Activated naive CD4-positive, alpha-beta T cell treated with anti-CD3 and anti-CD28 coated beads, Interleukin-2, amount 10 ng/mL, durations not matched to agents 7 days and 5 days (primary cell): Measurements from ENCODE around the gene GIMAP4.
"Not testable (repeated sequence)": the region's sequence is repeated elsewhere in the genome, so short reads cannot be mapped to it uniquely, and the experiment has no call there.

Experiments used
- CTCF ChIA-PET: fragments of 350-600 bp; sonication (Branson Sonifier 250); formaldehyde crosslinking; loops from one replicate; lab custom pipeline; 2021; ENCODE audit warnings: antibody characterized with exemption; lab: Charles Lee
- DNase-seq: peaks from one replicate; pipeline ENCODE4 v3.0.0-alpha.2; 2020
- H3K27ac Mint-ChIP-seq: one replicate; pipeline ENCODE4 v1.8.0; 2021; ENCODE audit warnings: mild to moderate bottlenecking, moderate library complexity, mixed read lengths
- H3K27me3 Mint-ChIP-seq: one replicate; pipeline ENCODE4 v1.8.0; 2021; ENCODE audit warnings: mild to moderate bottlenecking, mixed read lengths
- H3K36me3 Mint-ChIP-seq: one replicate; pipeline ENCODE4 v1.8.0; 2021; ENCODE audit warnings: mixed read lengths
- H3K4me1 Mint-ChIP-seq: one replicate; pipeline ENCODE4 v1.8.0; 2021; ENCODE audit warnings: mixed read lengths
- H3K4me3 Mint-ChIP-seq: one replicate; pipeline ENCODE4 v1.8.0; 2021; ENCODE audit warnings: mild to moderate bottlenecking, moderate library complexity, mixed read lengths
- H3K9me3 Mint-ChIP-seq: one replicate; pipeline ENCODE4 v1.8.0; 2021; ENCODE audit warnings: mixed read lengths

The GIMAP4 gene

DNA sequence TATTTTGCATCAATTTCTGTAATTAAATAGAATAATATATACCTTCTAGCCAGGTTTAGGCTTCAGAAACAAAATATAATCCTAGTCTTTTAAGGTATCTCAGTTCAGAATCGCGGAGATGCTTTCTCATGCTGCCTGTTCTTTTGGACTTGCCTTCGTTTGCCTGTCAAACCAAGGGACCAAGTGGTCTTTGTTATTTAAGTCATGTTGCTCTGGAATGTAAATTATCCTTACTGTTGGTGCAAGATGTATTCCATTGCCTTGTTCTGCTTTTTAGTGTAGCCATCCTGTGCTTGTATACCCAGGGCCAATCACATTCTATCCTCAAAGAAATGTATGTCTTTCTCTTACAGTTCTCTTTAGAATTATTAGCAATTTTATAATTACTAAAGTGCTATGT lies 1.1 kb upstream of the GIMAP4 start:
- Mint-ChIP-seq H3K4me1 (peaks cover 79% of the 10 kb centered on the region), H3K27me3 (no peaks in the 10 kb centered on the region), H3K4me3 (peak overlapping the region; percentile 90), H3K27ac (peak overlapping the region; percentile 24), H3K36me3 (peaks cover 56% of the 10 kb centered on the region), H3K9me3 (peaks cover 18% of the 10 kb centered on the region)
- DNase-seq, result no peak
- CTCF ChIA-PET, result interaction anchor here (1.2 to 3.5 kb wide), 2 partner anchors 45 to 116 kb away, joined by 3 to 37 read pairs; partner anchors contain the start of gene GIMAP8

DNA sequence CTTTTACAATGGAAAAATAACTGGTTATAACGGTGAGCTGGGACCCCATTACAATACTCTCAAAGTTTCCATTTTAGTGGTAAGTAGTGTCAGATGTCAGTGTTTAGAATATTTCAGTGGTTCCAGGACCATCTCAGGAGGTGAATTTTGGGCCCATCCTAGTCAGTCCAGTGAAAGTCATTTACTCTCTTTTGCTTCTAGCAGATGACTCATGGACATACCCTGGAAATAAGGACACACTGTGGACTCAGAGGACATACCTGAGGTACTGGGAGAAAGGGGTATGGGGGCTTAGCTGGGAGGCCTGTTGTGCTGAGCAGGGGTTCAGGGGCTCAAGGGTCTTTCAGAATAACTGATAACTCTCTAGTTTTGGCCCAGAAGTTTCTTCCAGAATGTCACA lies 618 bp upstream of the GIMAP4 start:
- peaks cover 14% of the 10 kb centered on the region for H3K9me3 Mint-ChIP-seq
- H3K4me3 Mint-ChIP-seq, result peak overlapping the region; percentile 90
- CTCF ChIA-PET, result interaction anchor here (0.8 to 3.9 kb wide), 10 partner anchors 46 to 189 kb away, joined by 3 to 37 read pairs (median 3); partner anchors contain the start of genes GIMAP5, GIMAP6 and GIMAP8
- H3K4me1 Mint-ChIP-seq, result peaks cover 76% of the 10 kb centered on the region
- H3K27me3 Mint-ChIP-seq, result no peaks in the 10 kb centered on the region
- peaks cover 57% of the 10 kb centered on the region for H3K36me3 Mint-ChIP-seq
- DNase-seq, result no peak
- peak overlapping the region; percentile 92 for H3K27ac Mint-ChIP-seq

DNA sequence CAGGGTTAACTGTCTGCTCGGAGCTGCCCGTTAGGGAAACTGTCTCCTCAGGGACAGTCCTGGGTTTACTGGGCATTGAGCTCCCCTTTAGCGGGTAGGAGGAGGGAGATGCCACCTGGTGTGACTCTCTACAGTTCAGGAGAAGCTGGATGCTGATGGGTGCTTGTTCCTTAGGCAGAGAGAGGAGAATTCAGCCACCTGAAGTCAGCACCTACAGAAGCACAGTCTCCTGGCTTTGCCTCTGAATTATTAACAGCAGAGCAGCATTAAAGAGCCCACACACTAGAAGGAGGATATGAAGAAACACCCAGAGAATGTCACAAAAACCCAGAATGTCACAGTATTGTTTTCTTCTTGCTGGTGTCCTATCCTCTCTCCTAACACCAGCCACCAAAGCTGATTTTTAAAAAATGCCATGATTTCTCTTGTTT lies 696 bp downstream of the GIMAP4 start:
- CTCF ChIA-PET, result interaction anchor here (0.7 to 3.9 kb wide), 17 partner anchors 13 to 187 kb away, joined by 3 to 37 read pairs (median 4); partner anchors contain the start of genes GIMAP1, GIMAP5, GIMAP6 and GIMAP8
- peak overlapping the region; percentile 92 for H3K27ac Mint-ChIP-seq
- H3K4me1 Mint-ChIP-seq, result peaks cover 75% of the 10 kb centered on the region
- no peaks in the 10 kb centered on the region for H3K27me3 Mint-ChIP-seq
- DNase-seq, result no peak
- peaks cover 61% of the 10 kb centered on the region for H3K36me3 Mint-ChIP-seq
- H3K4me3 Mint-ChIP-seq, result peak overlapping the region; percentile 90
- H3K9me3 Mint-ChIP-seq, result peaks cover 21% of the 10 kb centered on the region

DNA sequence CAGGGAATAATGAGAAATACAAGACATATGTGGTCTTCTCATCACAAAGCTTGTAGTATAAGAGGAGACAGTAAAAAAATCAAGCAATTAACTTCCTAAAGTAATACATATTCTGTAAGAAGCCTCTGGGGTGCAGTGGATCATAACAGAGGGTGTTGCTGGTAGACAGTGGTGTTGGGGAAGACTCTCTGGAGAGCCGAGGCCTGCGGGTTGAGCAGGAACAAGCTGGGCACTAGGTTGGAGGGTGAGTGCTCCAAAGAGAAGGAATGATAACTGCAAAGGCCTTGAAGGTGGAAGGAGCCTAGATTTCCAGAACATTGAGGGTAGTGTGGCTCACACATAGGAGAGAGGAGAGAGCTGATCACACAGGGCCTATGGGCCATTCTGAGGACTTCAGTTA lies 1.5 kb downstream of the GIMAP4 start:
- peaks cover 29% of the 10 kb centered on the region for H3K9me3 Mint-ChIP-seq
- CTCF ChIA-PET, result interaction anchor here (0.7 to 3.9 kb wide), 15 partner anchors 14 to 186 kb away, joined by 3 to 37 read pairs (median 4); partner anchors contain the start of genes GIMAP1, GIMAP2, GIMAP5 and GIMAP6
- peak overlapping the region; percentile 90 for H3K4me3 Mint-ChIP-seq
- H3K27ac Mint-ChIP-seq, result peak overlapping the region; percentile 92
- H3K4me1 Mint-ChIP-seq, result peaks cover 74% of the 10 kb centered on the region
- DNase-seq, result peak; percentile 51
- no peaks in the 10 kb centered on the region for H3K27me3 Mint-ChIP-seq
- H3K36me3 Mint-ChIP-seq, result peaks cover 65% of the 10 kb centered on the region

DNA sequence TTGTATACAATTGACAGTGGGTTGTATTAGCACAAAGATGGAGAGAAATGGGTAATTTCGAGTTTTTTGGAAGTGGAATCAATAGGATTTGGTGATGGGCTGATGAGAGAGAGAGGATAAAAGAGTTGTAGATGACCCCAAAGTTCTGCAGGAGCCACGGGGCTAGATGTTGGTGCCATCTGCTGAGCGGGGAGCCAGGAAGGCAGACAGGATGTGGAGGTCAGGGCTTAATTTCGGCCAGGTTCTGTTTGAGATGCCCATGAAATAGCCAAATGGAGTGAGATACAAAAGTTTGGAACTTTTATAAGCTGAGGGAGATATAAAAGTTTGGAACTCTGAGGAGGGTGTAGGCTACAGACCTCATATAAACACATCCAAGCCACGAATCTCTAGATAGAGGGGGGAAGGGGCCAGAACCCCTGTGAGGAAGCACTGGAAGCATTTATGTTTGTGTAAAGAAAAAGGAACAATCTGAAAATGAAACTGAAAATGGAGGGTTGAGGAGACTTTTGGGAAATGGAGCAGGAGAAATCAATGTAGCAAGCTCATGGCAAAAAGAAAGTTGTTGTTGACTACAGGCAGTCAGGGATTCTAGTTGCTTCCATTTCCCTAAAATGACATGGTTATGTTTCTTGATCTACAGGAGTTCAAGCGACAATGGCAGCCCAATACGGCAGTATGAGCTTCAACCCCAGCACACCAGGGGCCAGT lies 2.2 kb downstream of the GIMAP4 start:
- CTCF ChIA-PET, result interaction anchor here (0.7 to 3.9 kb wide), 16 partner anchors 13 to 186 kb away, joined by 3 to 37 read pairs (median 4); partner anchors contain the start of genes GIMAP2, GIMAP5, GIMAP6 and GIMAP8
- H3K4me3 Mint-ChIP-seq, result peak overlapping the region; percentile 90
- peaks cover 71% of the 10 kb centered on the region for H3K36me3 Mint-ChIP-seq
- no peak for DNase-seq
- H3K9me3 Mint-ChIP-seq, result peaks cover 35% of the 10 kb centered on the region
- no peaks in the 10 kb centered on the region for H3K27me3 Mint-ChIP-seq
- H3K27ac Mint-ChIP-seq, result peak overlapping the region; percentile 92
- peaks cover 72% of the 10 kb centered on the region for H3K4me1 Mint-ChIP-seq

DNA sequence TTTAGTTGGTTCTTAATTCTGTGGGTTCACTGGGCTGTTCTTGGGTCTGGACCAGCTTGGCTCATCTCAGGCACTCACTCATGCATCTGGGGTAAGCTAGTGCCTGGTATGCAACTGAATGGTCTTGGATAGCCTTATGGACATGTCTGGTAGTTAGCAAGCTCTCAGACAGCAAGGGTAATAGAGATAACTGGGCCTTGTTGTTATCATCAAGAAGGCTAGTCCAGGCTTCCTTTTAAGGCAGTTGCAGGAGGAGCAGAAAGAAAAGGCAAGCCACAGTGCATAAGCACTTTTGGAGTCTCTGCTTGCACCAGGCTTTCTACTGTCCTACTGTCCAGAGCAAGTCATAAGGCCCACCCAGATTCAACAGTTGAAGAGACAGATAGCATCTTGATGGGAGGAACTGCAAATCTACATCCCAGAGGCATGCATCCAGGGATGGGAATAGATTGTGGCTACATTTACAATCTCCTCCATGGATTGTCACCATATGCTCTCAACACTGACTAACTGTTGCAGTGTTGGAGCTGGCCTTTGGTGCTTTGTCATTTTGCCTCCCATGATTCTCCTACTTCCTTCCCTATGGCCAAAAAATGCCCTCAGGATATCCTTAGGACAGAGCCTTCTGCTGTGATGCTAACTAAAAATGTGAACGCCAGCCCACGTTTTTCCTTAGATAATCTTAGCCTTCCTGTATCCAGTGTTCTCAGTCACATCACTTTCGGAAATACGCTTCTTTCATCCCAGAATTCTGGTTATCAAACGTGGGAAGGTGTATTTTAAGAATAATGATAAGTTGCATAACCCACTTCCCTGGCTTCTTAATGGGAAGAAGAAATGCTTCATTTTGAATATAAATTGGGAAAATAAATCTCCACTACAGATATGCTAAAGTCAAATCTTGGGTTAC lies 3.6 kb downstream of the GIMAP4 start:
- H3K4me1 Mint-ChIP-seq, result peaks cover 67% of the 10 kb centered on the region
- H3K27ac Mint-ChIP-seq, result peak overlapping the region; percentile 92
- peaks cover 83% of the 10 kb centered on the region for H3K36me3 Mint-ChIP-seq
- peaks cover 43% of the 10 kb centered on the region for H3K9me3 Mint-ChIP-seq
- peak overlapping the region; percentile 90 for H3K4me3 Mint-ChIP-seq
- DNase-seq, result no peak
- CTCF ChIA-PET, result interaction anchor here (0.5 to 3.9 kb wide), 7 partner anchors 11 to 184 kb away, joined by 3 to 30 read pairs (median 3); partner anchors contain the start of gene GIMAP8
- no peaks in the 10 kb centered on the region for H3K27me3 Mint-ChIP-seq

DNA sequence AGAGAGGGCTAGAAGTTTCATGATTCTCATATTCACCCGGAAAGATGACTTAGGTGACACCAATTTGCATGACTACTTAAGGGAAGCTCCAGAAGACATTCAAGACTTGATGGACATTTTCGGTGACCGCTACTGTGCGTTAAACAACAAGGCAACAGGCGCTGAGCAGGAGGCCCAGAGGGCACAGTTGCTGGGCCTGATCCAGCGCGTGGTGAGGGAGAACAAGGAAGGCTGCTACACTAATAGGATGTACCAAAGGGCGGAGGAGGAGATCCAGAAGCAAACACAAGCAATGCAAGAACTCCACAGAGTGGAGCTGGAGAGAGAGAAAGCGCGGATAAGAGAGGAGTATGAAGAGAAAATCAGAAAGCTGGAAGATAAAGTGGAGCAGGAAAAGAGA lies 5.3 kb downstream of the GIMAP4 start:
- DNase-seq, result no peak
- H3K9me3 Mint-ChIP-seq, result peaks cover 51% of the 10 kb centered on the region
- peaks cover 62% of the 10 kb centered on the region for H3K4me1 Mint-ChIP-seq
- H3K4me3 Mint-ChIP-seq, result no peak overlapping the region
- no peaks in the 10 kb centered on the region for H3K27me3 Mint-ChIP-seq
- peaks cover 92% of the 10 kb centered on the region for H3K36me3 Mint-ChIP-seq
- peak overlapping the region; percentile 74 for H3K27ac Mint-ChIP-seq
- CTCF ChIA-PET, result no interaction called here

DNA sequence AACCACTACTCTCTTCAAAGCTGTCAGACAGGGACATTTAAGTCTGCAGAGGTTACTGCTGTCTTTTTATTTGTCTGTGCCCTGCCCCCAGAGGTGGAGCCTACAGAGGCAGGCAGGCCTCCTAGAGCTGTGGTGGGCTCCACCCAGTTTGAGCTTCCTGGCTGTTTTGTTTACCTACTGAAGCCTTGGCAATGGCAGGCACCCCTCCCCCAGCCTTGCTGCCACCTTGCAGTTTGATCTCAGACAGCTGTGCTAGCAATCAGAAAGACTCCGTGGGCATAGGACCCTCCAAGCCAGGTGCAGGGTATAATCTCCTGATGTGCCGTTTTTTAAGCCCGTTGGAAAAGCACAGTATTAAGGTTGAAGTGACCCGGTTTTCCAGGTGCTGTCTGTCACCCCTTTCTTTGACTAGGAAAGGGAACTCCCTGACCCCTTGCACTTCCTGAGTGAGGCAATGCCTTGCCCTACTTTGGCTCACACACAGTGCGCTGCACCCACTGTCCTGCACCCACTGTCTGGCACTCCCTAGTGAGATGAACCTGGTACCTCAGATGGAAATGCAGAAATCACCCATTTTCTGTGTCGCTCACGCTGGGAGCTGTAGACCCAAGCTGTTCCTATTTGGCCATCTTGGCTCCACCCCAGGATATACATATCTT lies 12.9 kb downstream of the GIMAP4 start:
- not testable (repeated sequence) for H3K4me3 Mint-ChIP-seq, H3K27me3 Mint-ChIP-seq
- CTCF ChIA-PET, result interaction anchor here (0.9 kb wide), 1 partner anchor 130 kb away, joined by 3 read pairs; the partner anchor contains the start of gene GIMAP8
- Mint-ChIP-seq H3K36me3 (peaks cover 94% of the 10 kb centered on the region), H3K9me3 (peaks cover 76% of the 10 kb centered on the region), H3K4me1 (peaks cover 57% of the 10 kb centered on the region), H3K27ac (peak overlapping the region; percentile 74)
- peak; percentile 67 for DNase-seq

DNA sequence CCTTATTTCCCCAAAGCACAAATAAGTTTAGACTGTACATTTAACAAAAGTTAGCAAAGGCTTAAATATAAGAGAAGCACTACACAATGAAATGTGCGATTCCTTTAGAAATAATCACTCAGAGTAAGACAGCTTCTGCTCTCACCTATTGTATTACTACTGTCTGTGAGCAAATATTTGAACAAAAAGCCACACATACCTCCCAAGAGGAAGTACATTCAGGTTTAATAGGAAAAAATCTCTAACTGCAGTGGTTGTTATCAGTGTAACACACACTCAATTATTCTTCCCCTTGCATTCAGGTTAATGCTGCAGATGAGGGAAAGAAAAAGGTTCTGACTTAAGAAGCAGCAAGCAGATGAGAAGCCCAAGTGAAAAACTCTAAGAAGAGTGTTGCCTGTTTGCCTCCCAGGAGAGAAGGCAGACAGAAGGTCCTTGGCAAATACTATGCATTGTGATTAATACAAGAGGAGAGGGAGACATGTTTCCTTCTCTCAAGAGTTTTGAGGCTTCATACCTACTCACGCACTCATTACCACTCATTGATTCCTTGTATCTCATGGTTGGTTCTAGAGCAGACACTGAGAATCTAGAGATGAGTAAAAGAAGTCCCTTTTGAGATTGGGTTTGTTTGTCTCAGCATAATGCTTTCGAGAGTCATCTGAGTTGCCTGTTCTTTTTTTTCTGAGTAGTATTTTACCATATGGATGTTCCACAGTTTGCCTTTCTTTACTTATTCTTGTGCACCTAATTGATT lies 13.6 kb downstream of the GIMAP4 start:
- no peaks in the 10 kb centered on the region for H3K27me3 Mint-ChIP-seq
- H3K4me3 Mint-ChIP-seq, result no peak overlapping the region
- DNase-seq, result no peak
- peak overlapping the region; percentile 67 for H3K27ac Mint-ChIP-seq
- peaks cover 59% of the 10 kb centered on the region for H3K4me1 Mint-ChIP-seq
- CTCF ChIA-PET, result interaction anchor here (1.8 kb wide), 1 partner anchor 11 kb away, joined by 4 read pairs; no protein-coding TSS in a partner anchor
- peaks cover 74% of the 10 kb centered on the region for H3K9me3 Mint-ChIP-seq
- peaks cover 87% of the 10 kb centered on the region for H3K36me3 Mint-ChIP-seq

DNA sequence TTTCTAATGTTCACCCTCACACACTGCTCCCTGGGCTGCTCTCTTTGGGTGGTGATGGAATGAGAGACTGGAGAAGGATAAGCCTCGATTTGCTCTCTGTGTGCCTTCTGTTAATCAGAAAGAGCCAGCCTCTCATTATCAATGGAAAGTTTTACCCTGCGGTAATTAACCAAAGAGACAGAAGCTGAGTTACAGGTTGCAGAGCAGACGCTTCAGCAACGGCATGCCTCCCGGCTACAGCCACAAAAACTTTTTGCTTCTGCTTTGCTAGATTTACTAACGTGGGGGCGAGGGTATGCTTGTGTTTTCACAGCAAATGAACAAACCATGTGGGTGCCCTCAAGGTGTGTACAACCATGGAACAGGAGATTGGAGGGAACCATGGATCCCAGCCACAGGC lies 18.0 kb downstream of the GIMAP4 start:
- Mint-ChIP-seq H3K27me3 (no peaks in the 10 kb centered on the region), H3K9me3 (peaks cover 54% of the 10 kb centered on the region), H3K27ac (peak overlapping the region; percentile 60), H3K4me3 (no peak overlapping the region), H3K36me3 (peaks cover 61% of the 10 kb centered on the region), H3K4me1 (peaks cover 53% of the 10 kb centered on the region)
- no peak for DNase-seq
- CTCF ChIA-PET, result no interaction called here

DNA sequence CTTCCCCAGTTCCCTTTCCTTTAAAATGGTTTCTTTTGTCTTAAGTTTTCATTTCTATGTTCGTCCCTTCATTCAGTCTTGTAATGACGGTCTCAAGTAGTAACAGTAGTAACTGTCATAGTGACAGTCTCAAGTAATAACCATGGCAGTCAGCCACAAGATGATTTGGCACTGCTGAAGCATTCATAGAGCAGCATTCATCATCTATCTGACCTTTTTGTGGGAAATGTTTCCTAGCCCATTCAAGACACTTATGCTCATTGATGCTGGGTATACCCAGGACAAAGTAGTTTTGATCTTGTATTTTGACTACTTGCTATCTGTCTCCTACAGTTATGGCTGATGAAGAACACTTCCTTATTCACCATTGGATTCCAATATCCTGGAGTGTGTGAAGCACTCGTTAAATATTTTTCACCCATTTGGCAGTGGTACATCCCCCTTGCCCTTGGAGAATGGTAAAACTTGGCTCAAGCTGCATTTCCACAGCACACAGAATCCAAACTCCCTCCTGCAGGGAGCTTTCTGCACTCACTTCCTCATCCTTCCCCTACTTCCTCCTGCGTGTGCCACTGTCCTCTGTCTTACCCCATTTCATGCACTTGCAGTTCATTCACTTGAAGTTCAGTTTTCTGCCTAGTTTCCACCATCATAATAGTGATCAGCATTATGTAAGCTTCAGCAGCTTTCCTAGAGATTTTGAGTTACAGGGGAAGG lies 19.0 kb downstream of the GIMAP4 start:
- Mint-ChIP-seq H3K4me3 (no peak overlapping the region), H3K27ac (peak overlapping the region; percentile 66), H3K9me3 (peaks cover 51% of the 10 kb centered on the region), H3K27me3 (no peaks in the 10 kb centered on the region), H3K4me1 (peaks cover 54% of the 10 kb centered on the region), H3K36me3 (peaks cover 60% of the 10 kb centered on the region)
- no peak for DNase-seq
- CTCF ChIA-PET, result interaction anchor here (1.3 kb wide), 1 partner anchor 137 kb away, joined by 6 read pairs; no protein-coding TSS in a partner anchor

DNA sequence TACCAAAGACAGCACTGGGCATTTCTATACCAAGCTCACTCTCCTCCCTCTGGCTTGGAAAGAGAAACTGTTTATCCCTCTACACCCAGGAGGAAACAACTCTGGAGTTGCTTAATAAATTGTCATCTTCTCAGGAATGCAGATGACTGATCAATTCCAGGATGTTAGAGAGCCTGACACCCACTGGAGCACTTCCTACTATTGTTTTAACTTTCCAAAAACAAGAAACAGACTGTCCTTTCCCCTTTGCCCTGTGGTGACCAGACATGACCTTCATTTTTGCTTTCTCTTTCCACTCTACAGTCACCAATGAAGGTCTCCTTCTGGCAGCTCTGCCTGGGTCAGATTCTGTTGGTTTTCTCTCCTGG lies 19.6 kb downstream of the GIMAP4 start:
- Mint-ChIP-seq H3K27me3 (no peaks in the 10 kb centered on the region), H3K9me3 (peaks cover 51% of the 10 kb centered on the region), H3K4me3 (peak overlapping the region; percentile 3), H3K36me3 (peaks cover 60% of the 10 kb centered on the region), H3K27ac (peak overlapping the region; percentile 66), H3K4me1 (peaks cover 54% of the 10 kb centered on the region)
- CTCF ChIA-PET, result interaction anchor here (1.3 kb wide), 1 partner anchor 138 kb away, joined by 6 read pairs; no protein-coding TSS in a partner anchor
- DNase-seq, result no peak
